ENCODE results near the gene SCN7A.
"Not testable (repeated sequence)": the region's sequence is repeated elsewhere in the genome, so short reads cannot be mapped to it uniquely, and the experiment has no call there.

SCN7A gene

DNA sequence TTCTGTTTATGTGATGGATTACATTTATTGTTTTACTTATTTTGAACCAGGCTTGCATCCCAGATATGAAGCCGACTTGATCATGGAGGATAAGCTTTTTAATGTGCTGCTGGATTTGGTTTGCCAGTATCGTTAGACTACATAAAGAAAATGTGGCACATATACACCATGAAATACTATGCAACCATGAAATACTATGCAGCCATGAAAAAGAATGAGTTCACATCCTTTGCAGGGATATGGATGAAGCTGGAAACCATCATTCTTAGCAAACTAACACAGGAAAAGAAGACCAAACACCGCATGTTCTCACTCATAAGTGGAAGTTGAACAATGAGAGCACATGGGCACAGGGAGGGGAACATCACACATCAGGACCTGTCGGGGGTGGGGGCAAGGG lies 38.2 kb downstream of the SCN7A start:
- not testable (repeated sequence) for H3K27ac ChIP-seq; DNase-seq (ENCODE audit: low read depth, low spot score)

DNA sequence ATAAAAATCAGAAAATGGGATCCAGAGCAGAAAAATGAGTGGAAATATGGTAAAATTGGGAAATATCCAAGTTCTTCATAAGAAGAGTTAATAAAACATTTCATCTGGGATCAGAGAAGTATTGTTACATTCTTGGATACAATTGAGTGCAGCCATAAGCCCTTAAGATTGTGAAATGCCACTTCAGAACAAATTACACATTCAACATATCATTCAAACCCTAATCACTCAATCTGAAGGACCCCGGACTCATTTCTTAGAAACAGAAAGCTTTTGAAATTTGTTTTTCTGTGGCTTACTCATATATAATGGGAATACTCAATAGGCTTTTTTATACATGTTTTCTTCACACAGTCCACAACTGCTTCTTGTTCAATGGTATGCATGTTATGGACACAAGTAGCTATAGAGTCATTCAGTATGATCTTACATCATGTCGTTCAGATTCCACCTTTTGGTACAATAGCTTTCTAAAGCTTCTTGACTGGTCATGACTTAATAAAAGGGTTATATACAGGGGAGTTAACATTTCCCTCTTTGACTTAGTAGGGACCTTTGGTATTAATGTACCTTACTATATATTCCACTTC lies 39.9 kb downstream of the SCN7A start:
- no peak for DNase-seq (ENCODE audit: low read depth, low spot score)
- H3K27ac ChIP-seq: no peak overlapping the region

DNA sequence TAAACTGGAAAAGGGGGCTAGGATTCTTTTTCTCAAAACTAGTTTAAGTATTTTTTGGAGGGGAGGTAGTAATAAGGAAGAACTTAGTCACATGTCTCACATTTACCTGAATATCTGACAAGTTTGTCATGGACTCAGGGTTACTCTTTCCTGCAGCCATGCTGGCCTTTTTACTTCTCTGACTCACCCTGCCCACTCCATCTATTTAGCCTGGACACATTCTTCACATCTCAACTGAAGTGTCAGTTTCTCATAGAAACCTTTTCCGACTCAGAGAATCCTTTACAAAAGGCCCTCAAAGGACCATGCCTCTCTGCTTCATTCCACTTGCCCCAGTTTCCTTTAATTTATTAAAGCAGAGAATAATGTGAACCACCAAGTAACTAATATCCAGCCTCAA lies 42.6 kb downstream of the SCN7A start:
- H3K27ac ChIP-seq: no peak overlapping the region
- no peak for DNase-seq (ENCODE audit: low read depth, low spot score)

DNA sequence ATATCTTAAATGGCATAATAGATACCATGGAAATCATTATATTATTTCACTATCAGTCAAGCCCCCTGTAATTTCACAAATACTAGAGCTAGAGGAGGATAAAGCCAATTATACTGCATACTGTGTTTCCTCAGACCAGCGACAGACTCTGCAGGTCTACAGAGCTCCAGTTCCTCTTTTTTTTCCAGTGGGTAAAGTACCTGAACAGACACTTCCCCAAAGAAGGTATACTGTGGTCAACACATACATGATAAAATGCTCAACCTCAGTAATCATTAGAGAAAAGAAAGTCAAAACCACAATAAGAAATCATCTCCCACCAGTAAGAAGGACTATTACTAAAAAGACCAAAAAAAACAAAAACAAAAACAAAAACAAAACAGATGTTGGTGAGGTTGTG lies 44.6 kb downstream of the SCN7A start:
- H3K27ac ChIP-seq: no peak overlapping the region
- no peak for DNase-seq (ENCODE audit: low read depth, low spot score)

DNA sequence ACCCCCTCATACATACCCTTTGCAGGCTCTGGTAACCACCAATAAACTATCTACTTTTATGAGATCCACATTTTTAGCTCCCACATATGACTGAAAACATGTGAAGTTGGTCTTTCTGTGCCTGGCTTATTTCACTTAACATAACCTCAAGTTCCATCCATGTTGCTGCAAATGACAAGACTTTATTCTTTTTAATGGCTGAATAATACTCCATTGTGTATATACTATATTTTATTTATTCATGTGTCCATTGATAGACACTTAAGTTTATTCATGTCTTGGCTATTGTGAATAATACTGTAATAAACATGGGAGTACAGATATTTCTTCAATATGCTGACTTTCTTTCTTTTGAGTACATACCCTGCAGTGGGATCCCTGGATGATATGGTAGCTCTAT lies 45.9 kb downstream of the SCN7A start:
- no peak overlapping the region for H3K27ac ChIP-seq
- DNase-seq (ENCODE audit: low read depth, low spot score): no peak

DNA sequence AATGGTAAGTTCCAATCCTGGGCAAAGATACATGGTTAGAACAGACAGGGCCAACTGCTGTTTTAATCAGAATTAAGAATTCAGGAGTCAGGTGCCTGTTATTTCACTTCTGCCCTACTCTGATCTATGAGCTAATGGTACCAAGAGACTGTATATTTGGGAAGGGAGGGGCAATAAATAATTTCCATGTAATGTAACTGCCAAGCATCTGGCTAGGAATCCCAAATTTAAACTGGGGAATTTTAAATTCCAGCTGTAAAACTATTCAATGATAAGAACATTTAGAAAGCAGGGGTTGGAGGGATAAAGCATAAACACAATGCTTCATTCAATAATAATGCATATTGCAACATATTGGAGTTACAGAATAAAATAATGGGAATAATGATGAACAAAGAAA lies 49.7 kb downstream of the SCN7A start:
- DNase-seq (ENCODE audit: low read depth, low spot score): no peak
- no peak overlapping the region for H3K27ac ChIP-seq

DNA sequence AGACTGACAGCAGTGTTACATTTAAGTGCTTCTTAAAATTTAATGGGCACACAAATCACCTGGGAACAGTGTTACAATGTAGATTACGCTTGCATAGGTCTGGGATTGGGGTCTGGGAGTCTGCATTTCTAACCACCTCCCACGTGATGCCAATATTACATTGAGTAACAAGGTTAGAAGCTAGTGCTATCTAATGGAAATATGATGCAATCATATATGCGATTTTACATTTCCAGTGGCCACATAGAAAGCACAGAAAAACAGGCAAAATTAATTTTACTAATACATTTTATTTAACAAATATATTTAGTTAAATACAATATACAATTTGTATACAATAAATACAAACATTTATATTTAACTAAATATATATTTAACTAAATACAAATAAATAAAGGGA lies 53.7 kb downstream of the SCN7A start:
- no peak for DNase-seq (ENCODE audit: low read depth, low spot score)
- H3K27ac ChIP-seq: no peak overlapping the region

DNA sequence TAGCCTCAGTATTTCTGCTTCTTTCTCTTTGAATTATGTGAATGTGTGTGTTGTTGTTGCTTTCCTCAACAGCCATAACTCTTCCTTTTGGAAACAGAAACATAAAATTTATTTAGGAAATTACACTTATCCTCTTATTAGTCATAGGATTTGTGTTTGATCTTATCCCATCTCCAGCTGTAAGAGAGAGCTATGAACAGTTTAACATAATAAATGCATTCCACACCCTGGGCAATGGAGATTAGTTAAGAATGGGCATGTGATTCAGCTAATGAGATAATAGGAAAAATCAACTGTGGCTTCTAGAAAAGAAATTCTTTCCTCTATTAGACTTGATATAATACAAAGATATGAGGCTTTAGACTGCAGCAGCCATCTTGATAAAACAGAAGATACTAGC lies 55.0 kb downstream of the SCN7A start:
- no peak for DNase-seq (ENCODE audit: low read depth, low spot score)
- no peak overlapping the region for H3K27ac ChIP-seq

DNA sequence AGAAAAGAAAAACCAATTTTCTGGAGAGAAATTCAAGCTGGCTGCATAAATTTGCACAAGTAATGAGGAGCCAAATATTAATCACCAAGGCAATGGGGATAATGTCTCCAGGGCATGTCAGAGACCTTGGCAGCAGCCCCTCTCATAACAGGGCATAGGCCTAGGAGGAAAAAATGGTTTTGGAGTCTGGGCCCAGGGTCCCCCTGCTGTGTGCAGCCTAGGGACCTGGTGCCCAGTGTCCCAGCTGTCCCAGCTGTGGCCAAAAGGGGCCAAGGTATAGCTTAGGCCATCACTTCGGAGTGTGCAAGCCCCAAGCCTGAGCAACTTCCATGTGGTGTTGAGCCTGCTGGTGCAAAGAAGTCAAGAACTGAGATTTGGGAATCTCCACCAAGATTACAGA lies 57.1 kb downstream of the SCN7A start:
- H3K27ac ChIP-seq: no peak overlapping the region
- DNase-seq (ENCODE audit: low read depth, low spot score): no peak

DNA sequence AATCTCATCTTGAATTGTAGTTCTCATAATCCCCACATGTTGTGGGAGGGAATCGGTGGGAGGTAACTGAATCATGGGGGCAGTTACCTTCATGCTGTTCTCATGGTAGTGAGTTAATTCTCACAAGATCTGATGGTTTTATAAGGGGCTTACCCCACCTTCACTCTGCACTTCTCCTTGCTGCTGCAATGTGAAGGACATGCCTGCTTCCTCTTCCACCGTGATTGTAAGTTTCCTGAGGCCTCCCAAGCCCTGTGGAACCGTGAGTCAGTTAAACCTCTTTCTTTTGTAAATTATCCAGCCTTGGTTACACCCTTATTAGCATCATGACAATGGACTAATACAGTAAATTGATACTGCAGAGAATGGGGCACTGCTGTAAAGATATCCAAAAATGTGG lies 57.9 kb downstream of the SCN7A start:
- H3K27ac ChIP-seq: no peak overlapping the region
- DNase-seq (ENCODE audit: low read depth, low spot score): no peak

DNA sequence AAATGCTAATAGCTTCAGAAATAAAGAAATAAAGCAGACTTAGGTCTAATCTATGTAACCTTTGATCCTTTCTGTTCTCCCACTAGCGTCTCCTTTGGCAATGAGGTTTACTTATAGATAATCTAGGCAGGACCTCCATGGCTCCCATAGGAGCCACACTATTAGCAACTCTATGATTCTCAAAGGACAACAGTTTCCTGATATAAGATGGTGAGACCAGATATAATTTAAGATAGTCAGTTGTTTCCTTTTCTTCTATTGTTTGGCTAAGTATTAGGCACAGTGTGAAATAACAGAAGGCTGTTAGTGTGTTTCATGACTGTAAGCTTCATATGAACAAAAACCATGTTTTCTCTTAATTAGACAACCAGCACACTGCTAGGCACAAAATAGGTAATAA lies 59.6 kb downstream of the SCN7A start:
- no peak overlapping the region for H3K27ac ChIP-seq
- DNase-seq (ENCODE audit: low read depth, low spot score): no peak

DNA sequence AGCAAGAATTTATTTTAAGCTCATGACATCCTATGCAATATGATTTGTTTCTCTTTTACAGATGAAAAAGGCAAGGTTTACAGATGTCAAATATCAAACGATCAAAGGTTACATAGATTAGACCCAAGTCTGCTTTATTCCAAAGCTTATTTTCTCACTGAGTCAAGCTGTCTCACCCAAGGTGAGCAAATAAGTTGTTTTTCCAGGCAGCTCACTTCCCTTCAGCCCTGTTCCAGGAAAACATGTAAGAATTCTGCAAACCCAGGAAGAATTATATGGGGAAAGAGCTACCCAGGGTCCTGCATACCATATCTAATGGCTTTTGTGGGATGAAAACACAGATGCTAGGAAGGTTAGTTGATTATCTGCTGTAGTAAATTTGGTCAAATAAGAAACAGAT lies 60.6 kb downstream of the SCN7A start:
- no peak for DNase-seq (ENCODE audit: low read depth, low spot score)
- H3K27ac ChIP-seq: no peak overlapping the region

DNA sequence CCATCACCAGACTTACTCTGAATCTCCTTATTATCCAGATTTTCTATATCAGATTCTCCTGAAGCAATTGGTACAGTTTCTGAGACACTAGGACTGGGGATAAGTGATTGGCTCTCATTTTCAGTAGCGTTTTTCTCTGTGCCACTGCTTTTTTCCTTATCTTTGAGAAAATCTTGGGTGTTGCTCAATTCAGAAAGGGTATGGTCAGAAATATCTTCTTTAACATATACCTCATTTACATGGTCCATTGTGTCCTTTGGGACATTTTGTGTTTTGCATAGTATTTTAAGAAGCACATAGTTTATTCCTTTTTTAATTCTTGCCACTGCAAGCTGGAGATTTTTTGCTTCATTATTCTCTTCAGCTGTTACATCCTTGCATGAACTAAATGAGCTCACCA lies 61.7 kb downstream of the SCN7A start:
- no peak for DNase-seq (ENCODE audit: low read depth, low spot score)
- H3K27ac ChIP-seq: no peak overlapping the region

DNA sequence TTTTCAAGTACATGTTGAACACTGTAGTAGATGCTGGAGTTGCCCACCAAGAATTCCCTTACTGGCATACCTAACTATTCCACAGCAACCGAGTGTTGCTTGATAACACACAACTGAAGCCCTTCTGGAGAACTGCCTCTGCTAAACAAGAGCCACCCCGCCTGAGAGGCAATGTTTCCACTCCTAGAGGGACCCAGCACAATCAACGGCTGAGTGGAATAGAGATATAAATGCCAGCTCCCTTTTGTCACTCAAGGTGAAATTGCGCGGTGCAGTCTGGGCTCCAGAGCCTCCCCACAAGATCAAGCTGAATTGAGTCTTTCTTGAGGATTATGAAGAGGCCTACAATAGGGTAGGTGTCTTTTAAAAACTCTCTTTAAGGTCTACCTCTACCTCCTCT lies 69.2 kb downstream of the SCN7A start:
- no peak for DNase-seq (ENCODE audit: low read depth, low spot score)

DNA sequence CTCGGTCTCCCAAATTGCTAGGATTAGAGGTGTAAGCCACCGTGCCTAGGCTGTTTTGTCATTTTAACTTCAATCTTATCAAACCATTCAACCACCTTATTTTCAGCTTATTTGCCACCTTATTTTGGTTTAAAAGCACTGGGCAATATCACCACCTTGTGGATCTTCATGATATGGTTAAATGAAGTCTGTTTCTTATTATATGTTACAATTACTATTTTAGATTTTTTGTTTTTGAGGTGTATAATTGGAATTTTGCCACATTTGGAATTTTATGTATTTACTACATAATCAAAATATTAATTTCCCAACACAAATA lies 74.5 kb downstream of the SCN7A start:
- no peak overlapping the region for H3K27ac ChIP-seq
- no peak for DNase-seq (ENCODE audit: low read depth, low spot score)

More for the DNA sequence above, 69.2 kb downstream of the SCN7A start:
- H3K27ac ChIP-seq: no peak overlapping the region

DNA sequence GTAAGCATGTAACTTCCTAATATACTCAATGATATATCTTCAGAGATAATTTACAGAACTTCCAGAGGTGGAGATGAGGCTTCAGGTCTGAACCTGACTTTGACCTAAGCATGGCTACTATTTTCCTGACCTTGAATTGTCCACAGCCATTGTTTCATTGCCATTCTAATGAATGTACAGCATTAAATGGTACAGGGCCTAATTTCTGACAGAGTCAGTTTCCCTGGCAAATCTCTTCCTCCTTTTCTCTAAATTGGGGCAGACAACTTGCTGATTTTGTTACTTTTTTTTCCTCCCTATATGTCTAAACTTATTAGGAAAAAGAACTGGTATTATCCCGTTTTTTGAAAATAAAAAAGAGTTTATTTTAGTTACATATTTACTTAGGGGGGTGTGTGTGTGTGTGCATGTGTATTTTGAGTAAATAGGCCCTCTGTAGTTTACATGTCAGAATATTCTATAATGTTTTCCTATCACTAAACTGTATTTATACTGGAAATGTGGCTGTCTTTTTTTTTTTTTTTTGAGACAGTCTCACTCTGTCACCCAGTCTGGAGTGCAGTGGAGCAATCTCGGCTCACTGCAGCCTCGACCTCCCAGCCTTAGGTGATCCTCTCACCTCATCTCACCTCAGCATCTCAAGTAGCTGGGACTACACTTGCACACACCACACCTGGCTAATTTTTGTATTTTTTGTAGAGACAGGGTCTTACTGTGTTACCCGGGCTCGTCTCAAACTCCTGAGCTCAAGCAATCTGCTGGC lies 75.0 kb downstream of the SCN7A start:
- DNase-seq (ENCODE audit: low read depth, low spot score): no peak

DNA sequence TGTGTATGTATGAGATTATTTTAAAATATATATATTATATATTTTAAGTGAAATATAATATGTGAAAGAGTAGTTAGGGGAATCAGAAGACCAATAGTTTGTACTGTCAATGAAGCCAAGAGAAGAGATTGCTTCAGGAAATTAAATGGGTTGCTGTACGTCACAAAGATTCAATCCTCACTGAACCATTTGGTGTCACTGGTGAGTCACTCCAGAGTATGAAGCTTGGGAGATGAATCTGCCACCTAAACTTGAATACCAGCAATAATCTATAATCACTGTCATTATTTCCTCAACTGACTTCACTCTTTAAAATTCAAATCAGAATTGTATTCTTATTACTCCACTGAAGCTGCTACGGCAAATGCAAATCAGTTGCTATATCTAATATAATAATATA lies 76.4 kb downstream of the SCN7A start:
- no peak for DNase-seq (ENCODE audit: low read depth, low spot score)
- H3K27ac ChIP-seq: no peak overlapping the region

More for the DNA sequence above, 75.0 kb downstream of the SCN7A start:
- H3K27ac ChIP-seq: no peak overlapping the region

DNA sequence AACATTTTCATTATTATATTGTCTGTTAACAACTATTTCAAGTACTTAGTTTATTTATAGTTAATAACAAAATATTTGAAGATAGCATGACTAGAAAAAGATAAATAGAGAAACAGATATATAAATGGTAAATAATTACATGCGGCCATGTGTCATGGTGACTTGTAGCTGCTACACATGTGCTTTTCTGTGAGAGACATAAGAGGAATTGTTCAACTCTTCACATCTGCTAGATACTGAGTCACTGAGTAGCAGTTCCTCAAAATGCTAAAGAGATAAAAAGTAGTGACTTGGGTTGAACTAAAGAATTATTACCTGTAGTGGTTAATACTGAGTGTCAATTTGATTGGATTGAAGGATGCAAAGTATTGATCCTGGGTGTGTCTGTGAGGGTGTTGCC lies 80.8 kb downstream of the SCN7A start:
- DNase-seq (ENCODE audit: low read depth, low spot score): no peak
- peak overlapping the region; percentile 95 for H3K27ac ChIP-seq

DNA sequence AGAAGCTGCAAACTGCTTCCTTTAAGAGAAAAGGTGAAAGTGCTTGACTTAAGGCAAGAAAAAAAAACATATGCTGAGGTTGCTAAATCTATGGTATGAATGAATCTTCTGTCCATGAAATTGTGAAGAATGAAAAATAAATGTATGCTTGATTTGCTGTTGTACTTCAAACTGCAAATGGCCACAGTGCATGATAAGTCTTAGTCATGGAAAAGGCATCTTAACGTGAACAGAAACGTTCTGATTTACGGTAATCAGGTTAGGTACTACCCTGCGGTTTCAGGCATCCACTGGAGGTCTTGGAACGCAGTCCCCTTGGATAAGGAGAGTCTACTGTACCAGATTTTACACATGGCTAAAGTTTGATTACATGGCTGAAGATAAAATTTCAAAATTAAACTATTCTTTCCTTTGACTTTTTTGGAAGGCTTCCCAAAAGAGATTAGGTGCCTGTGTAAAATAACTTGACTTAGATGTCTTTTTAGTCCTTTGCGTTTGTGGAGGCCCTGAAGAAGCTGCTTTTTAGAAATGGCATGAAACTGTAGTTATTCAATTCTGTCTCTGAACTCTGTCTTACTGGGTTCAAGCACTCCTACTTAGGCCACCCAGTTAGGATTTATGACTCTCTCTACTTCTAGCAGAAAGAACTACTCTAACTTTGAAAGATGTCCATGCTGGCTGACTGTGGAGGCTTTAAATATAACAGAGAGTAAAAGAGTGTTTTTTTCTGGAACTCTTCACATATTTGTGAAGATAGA lies 82.4 kb downstream of the SCN7A start:
- DNase-seq (ENCODE audit: low read depth, low spot score): no peak
- peak overlapping the region; percentile 95 for H3K27ac ChIP-seq

DNA sequence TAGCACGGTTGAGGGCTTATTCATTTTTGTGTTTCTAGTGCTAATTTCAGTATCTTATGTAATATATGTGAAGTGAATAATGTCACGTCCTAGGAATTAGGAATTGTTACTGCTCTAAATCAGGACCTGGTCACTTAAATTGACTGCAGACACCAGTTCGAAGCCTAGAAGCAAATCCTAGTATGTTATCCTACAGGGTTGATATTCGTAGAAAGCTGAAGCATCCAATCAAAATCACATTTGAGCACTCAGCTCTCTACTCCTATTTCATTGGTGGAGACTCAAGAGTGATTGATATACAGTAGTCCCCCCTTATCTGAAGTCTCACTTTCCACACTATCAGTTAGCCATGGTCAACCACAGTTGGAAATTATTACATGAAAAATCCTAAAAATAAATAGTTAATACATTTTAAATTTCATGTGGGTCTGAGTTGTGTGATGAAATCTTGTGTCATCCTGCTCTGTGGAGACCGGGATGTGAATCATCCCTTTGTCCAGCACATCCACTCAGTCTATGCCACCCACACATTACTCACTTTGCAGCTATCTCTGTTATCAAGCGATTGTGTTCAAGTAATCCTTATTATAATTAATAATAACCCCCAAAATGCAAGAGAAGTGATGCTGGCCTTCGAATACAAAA lies 83.1 kb downstream of the SCN7A start:
- peak; percentile 68 for DNase-seq (ENCODE audit: low read depth, low spot score)
- H3K27ac ChIP-seq: peak overlapping the region; percentile 95

DNA sequence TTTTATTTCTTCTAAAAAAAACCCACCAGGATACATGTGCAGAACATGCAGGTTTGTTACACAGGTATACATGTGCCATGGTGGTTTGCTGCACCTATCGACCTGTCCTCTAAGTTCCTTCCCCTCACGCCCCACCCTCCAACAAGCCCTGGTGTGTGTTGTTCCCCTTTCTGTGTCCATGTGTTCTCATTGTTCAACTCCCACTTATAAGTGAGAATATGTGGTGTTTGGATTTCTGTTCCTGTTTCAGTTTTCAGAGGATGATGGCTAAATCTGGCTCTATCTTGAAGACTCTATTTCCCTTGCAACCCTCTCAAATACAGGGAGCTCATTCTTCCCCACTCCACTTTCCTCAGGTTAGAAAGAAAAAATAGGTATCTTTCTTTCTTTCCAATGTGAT lies 86.3 kb downstream of the SCN7A start:
- not testable (repeated sequence) for H3K27ac ChIP-seq

More for the DNA sequence above, 86.3 kb downstream of the SCN7A start:
- not testable (repeated sequence) for DNase-seq (ENCODE audit: low read depth, low spot score)
